Cardiac fibroblast (primary cell): ENCODE measurements around the gene CLCN6.

Experiments used
- DNase-seq, 2 donors: peaks; one replicate each; pipeline versions ENCODE4 v3.0.0 to v3.0.0-alpha.2; 2010; ENCODE audit warnings: low read depth in 2 of 2
- H3K4me3 ChIP-seq, 2 donors: replicated peaks in 1 of 2; 1 replicate in 1 of 2; 2 replicates in 1 of 2; pipeline ENCODE4 v1.5.1; 2011; ENCODE audit warnings: low read depth in 2 of 2, low read length in 2 of 2, mild to moderate bottlenecking in 2 of 2, moderate library complexity in 1 of 2
- TF ChIP-seq, protein P1 (sequence below): IDR thresholded peaks from one replicate; pipeline ENCODE4 v1.5.1; 2011; ENCODE audit warnings: low read depth, mild to moderate bottlenecking, low read length, inconsistent platforms

The CLCN6 gene

DNA sequence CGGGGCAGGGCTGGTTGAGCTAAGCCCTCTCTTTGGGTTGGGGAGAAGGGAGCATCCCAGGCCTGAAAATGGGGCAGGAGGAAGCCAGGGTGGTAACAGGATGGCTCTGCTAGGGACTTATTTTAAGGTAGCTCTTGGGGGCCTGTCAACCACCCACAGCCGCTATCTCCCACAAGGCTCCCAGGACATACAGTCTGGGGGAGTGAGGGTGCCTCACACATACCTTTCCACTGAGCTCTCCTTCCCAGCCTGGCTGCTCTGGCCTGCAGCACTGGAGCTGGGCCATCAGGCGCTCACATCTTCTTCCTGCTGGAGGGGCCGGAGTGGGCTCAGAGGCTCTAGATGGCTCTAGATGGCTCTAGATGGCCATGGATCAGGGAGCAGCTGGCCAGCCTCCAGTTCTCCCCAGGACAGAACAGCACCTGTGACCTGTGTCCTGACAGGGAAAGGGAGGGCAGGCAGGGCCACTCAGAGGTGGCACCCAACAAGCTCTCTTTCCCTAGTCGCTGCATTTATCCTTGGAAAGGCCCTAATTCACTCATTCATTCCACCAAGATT, 63.7 kb downstream of the CLCN6 start:
- TF ChIP-seq, protein P1, sequence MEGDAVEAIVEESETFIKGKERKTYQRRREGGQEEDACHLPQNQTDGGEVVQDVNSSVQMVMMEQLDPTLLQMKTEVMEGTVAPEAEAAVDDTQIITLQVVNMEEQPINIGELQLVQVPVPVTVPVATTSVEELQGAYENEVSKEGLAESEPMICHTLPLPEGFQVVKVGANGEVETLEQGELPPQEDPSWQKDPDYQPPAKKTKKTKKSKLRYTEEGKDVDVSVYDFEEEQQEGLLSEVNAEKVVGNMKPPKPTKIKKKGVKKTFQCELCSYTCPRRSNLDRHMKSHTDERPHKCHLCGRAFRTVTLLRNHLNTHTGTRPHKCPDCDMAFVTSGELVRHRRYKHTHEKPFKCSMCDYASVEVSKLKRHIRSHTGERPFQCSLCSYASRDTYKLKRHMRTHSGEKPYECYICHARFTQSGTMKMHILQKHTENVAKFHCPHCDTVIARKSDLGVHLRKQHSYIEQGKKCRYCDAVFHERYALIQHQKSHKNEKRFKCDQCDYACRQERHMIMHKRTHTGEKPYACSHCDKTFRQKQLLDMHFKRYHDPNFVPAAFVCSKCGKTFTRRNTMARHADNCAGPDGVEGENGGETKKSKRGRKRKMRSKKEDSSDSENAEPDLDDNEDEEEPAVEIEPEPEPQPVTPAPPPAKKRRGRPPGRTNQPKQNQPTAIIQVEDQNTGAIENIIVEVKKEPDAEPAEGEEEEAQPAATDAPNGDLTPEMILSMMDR = no peak
- DNase-seq = no peak
- H3K4me3 ChIP-seq = no peak overlapping the region

DNA sequence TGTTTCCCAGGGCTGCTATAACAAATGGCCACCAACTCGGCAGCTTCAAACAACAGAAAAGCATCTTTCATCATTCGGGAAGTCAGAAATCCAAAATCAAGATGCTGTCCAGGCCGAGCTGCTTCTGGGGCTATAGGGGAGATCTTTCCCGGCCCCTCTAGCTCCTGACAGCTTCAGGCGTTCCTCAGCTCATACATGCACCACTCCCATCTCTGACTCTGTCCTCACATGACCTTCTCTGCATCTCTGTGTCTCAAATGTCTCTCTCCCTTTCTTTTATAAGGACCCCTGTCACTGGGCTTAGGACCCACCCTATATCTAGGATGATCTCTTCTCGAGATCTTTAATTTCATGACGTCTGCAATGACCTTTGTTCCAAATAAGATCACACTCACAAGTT, 66.6 kb downstream of the CLCN6 start:
- TF ChIP-seq, protein P1 = no peak
- H3K4me3 ChIP-seq = no peak overlapping the region
- DNase-seq = no peak

DNA sequence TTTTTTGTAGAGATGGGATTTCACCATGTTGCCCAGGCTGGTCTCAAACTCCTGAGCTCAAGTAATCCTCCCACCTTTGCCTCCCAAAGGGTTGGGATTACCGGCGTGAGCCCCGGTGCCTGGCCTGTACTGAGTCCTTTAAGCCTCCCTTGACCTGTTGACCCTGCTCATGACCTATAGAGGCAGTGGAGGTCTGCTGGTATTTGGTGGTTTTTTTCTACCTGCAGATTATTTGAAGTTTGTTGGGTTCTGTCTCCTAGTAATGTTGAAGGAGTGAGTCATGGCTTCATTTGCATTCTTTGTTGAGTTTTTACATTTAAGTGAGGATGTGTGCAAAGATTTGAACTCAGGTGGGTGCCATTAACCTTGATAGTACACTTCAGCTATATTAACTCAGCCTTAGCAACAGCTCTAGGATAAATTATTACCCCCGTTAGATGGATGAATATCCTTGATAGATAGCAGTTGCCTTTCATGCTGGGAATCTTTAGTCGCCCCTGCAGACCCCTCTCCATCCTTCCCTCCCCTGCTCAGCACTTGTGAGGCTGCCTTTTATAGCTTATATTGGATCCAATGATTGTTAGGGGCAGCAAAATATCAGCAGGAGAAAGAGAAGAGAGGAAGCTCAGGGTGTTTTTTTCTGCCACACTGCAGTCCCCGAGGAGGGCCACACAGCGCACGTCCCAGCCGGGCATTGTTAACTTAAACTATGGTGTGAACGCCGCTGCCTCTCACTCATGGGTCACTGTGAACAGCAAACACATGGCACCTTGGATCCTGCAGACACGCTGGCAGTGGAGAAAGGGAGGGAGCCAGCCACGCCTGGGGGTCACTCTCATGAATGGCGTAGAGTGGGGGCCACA, 67.6 kb downstream of the CLCN6 start:
- TF ChIP-seq, protein P1 = no peak
- no peak for DNase-seq
- H3K4me3 ChIP-seq = no peak overlapping the region

DNA sequence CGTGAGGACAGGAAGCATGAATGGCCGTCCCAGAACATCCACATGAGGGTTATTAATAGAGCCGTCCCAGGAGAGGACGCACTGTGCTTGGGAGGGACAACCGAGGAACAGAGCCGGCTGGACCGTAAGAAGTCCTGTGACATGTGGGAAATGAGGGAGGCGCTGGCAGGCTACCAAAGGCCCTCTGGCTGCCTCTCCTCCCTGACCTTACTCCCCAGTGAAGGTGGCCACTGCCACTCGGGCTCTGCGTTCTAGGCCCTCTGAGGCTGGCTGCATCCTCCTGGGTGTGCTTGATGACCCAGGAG, 68.2 kb downstream of the CLCN6 start:
- no peak for DNase-seq
- H3K4me3 ChIP-seq = no peak overlapping the region
- TF ChIP-seq, protein P1 = no peak

DNA sequence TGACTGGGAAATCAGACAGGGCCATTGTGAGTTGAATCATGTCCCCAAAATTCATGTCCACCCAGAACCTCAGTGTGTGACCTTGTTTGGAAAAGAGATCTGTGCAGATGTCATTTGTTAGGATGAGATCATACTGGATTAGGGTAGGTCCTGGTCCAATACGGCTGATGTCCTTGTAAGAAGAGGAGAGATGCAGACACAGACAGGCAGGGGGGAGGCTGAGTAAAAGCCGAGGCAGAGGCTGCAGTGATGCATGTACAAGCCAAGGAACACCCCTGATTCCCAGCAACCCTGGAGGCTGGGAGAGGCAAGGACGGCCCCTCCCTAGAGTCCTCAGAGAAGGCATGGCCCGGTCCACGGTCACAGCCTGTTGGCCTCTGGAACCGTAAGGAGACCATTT, 68.6 kb downstream of the CLCN6 start:
- no peak overlapping the region for H3K4me3 ChIP-seq
- DNase-seq = no peak
- TF ChIP-seq, protein P1 = no peak

DNA sequence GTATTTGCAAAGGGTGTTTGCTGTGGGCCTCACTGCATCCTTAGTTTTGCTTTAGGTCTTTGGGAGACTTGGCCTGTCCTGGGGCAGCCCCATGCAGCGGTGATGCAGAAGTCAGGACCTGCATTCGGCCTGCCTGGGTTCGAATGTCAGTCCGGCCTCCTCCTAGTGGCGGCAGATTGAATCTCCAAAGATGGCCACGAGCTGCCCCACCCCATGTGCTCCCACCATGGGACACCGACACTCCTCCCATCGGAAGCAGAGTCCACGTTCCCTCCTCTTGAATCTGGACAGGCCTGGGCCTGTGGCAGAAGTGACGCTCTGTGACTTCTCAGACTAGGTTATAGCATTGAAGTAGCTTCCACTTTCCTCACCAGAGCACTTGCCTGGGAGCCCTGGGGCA, 69.1 kb downstream of the CLCN6 start:
- no peak for DNase-seq
- H3K4me3 ChIP-seq = no peak overlapping the region
- TF ChIP-seq, protein P1 = no peak
